ENCODE results near the gene VPS54. TPM values are rescaled to one million over a fixed set of nuclear protein-coding genes. Genes with fewer than 3 reads are reported as not detected.

Gene VPS54
- total and polyA plus RNA-seq, 9 of the 15 experiments (the other 6 are each of a cell fraction or from before 2014, with no cell fraction given), result 4.9 to 23.2 (median 13.2) TPM

DNA sequence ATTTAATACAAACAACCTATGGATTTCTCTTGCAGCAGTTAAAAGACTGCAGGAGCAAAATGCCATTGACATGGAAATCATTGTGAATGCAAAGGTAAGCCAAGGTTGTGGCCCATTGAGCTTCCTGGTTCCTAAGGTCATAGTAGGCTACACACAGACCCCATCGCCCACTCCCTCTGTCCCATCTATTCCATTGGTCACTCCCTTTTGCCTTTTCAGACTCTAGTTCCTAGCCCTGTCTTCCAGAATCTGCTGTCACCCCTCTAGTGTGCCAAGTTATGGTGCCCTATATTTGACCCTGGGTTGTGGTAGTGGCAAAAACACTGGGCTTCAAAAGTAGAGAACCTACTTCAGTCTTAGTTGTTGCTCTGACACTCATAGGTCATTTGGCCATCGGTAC lies 132.8 kb downstream of the VPS54 start:
- ATAC-seq (no peak), DNase-seq (ENCODE audit: extremely low read depth in 1 of 4, low spot score in 3 of 4) (no peak), FAIRE-seq (no peak)
- no peak overlapping the region for H3K4me2 ChIP-seq (ENCODE audit: insufficient read depth, low read length)
- ChIA-PET POLR2A (no interaction called here), CTCF (ENCODE audit: low intra/inter-chr PET ratio) (no interaction called here)
- no peaks in the 10 kb centered on the region for H3K9me1 ChIP-seq (ENCODE audit: control insufficient read depth, insufficient read depth, low read length)
- no peak overlapping the region for H3K4me3 ChIP-seq
- H3K4me1 ChIP-seq (replicated peaks in 1 of 2; ENCODE audit: control insufficient read depth in 2 of 2, insufficient read depth in 2 of 2, low read length in 2 of 2), result no peaks in the 10 kb centered on the region
- no peaks in the 10 kb centered on the region for H3K9me3 ChIP-seq (replicated peaks; ENCODE audit: control insufficient read depth, insufficient read depth, low read depth, low read length)
- intact Hi-C loops (cut with micrococcal nuclease) (no loop called here), in situ Hi-C loops (cut with MboI) (no loop called here)
- 100% methylated on average over 2 of the region's 2 CpGs for WGBS (ENCODE audit: insufficient coverage, low coverage, missing lambda C conversion rate)
- peaks cover 72% of the 10 kb centered on the region for H3K36me3 ChIP-seq (ENCODE audit: control insufficient read depth, insufficient read depth, low read length)
- no peak overlapping the region for H2AFZ ChIP-seq (ENCODE audit: low read depth, low read length)
- no peak overlapping the region for H3K9ac ChIP-seq (ENCODE audit: insufficient read depth in 1 of 2, low read depth in 2 of 2, low read length in 2 of 2)
- H3K27ac ChIP-seq (ENCODE audit: extremely low read depth, low read depth, low read length), result no peak overlapping the region
- no peaks in the 10 kb centered on the region for H3K79me2 ChIP-seq (ENCODE audit: control insufficient read depth, insufficient read depth, low read length)
- BruUV-seq (replicated peaks), result no TSS peak
- no peaks in the 10 kb centered on the region for H4K20me1 ChIP-seq (replicated peaks; ENCODE audit: control insufficient read depth, insufficient read depth, low read length)
- H3K27me3 ChIP-seq (ENCODE audit: control insufficient read depth in 2 of 2, insufficient read depth in 2 of 2, low read length in 2 of 2), result no peaks in the 10 kb centered on the region
- TF ChIP-seq, protein P1, sequence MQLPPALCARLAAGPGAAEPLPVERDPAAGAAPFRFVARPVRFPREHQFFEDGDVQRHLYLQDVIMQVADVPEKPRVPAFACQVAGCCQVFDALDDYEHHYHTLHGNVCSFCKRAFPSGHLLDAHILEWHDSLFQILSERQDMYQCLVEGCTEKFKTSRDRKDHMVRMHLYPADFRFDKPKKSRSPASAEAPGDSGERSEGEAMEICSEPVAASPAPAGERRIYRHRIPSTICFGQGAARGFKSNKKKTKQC (CRISPR knock-in tag; IDR thresholded peaks at IDR 0.05), result no peak
- no peak for TF ChIP-seq NFE2 (IDR thresholded peaks at IDR 0.05; ENCODE audit: low read depth)

DNA sequence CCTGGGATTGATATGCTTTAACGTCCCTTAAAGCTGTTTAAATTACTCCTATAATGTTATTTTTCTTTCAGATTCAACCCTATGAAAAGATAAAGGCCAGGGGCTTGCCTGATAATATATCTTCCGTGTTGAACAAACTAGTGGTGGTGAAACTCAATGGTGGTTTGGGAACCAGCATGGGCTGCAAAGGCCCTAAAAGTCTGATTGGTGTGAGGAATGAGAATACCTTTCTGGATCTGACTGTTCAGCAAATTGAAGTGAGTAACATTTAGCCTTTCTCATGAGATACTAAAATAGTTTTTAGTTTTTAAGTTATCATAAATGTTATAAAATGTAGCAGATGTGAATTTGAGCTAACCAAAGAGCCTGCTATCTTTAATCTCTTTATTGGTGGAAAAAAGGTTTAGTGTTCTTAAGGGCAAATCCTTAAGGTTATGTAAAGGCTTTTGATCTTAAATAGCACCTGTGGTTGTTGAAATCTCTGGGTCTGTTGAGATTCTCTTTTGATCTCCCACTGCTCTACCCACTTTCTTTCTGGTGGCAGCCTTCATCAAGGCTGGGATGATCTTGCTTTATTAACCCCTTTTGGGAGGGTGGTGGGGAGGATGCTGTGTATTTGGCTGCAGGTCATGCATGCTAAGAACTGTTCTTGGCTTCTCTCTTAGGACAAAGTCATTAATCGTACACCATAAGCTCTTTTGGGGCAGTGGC lies 136.7 kb downstream of the VPS54 start:
- Histone ChIP-seq H3K9me1 (ENCODE audit: control insufficient read depth, insufficient read depth, low read length) (no peaks in the 10 kb centered on the region), H2AFZ (ENCODE audit: low read depth, low read length) (no peak overlapping the region), H3K27me3 (ENCODE audit: control insufficient read depth in 2 of 2, insufficient read depth in 2 of 2, low read length in 2 of 2) (no peaks in the 10 kb centered on the region), H3K4me2 (ENCODE audit: insufficient read depth, low read length) (no peak overlapping the region), H3K4me3 (no peak overlapping the region), H4K20me1 (replicated peaks; ENCODE audit: control insufficient read depth, insufficient read depth, low read length) (no peaks in the 10 kb centered on the region), H3K79me2 (ENCODE audit: control insufficient read depth, insufficient read depth, low read length) (no peaks in the 10 kb centered on the region), H3K9me3 (replicated peaks; ENCODE audit: control insufficient read depth, insufficient read depth, low read depth, low read length) (no peaks in the 10 kb centered on the region), H3K9ac (ENCODE audit: insufficient read depth in 1 of 2, low read depth in 2 of 2, low read length in 2 of 2) (no peak overlapping the region), H3K4me1 (replicated peaks in 1 of 2; ENCODE audit: control insufficient read depth in 2 of 2, insufficient read depth in 2 of 2, low read length in 2 of 2) (no peaks in the 10 kb centered on the region), H3K27ac (ENCODE audit: extremely low read depth, low read depth, low read length) (no peak overlapping the region), H3K36me3 (ENCODE audit: control insufficient read depth, insufficient read depth, low read length) (peaks cover 41% of the 10 kb centered on the region; the same call in 2 of the 3 replicates)
- ChIA-PET CTCF (ENCODE audit: low intra/inter-chr PET ratio) (no interaction called here), POLR2A (interaction anchor here (0.9 kb wide), 1 partner anchor 9 kb away, joined by 3 read pairs; no protein-coding TSS in a partner anchor)
- no TSS peak for BruUV-seq (replicated peaks)
- in situ Hi-C loops (cut with MboI), result no loop called here
- ATAC-seq (no peak), FAIRE-seq (no peak), DNase-seq (ENCODE audit: extremely low read depth in 1 of 4, low spot score in 3 of 4) (no peak)
- intact Hi-C loops (cut with micrococcal nuclease), result no loop called here
- WGBS (ENCODE audit: insufficient coverage, low coverage, missing lambda C conversion rate), result 64% methylated on average over 3 of the region's 3 CpGs
- TF ChIP-seq CBFA2T3 (IDR thresholded peaks at IDR 0.05) (no peak), MTF1 (CRISPR knock-in tag; IDR thresholded peaks at IDR 0.05; ENCODE audit: borderline replicate concordance) (no peak), NFYB (IDR thresholded peaks at IDR 0.05; ENCODE audit: extremely low read depth, insufficient read length) (no peak), RHOXF2B (CRISPR knock-in tag; conservative IDR thresholded peaks at IDR 0.05) (no peak), SIX5 (IDR thresholded peaks at IDR 0.05; ENCODE audit: borderline replicate concordance in 1 of 2, insufficient read depth in 1 of 2, low read depth in 1 of 2, low read length in 2 of 2) (no peak), MAFG (tag; conservative IDR thresholded peaks at IDR 0.05) (no peak), RBM25 (IDR thresholded peaks at IDR 0.05; ENCODE audit: low read depth, low read length, severe bottlenecking) (no peak), NBN (IDR thresholded peaks at IDR 0.05; ENCODE audit: low read depth) (no peak), TCF7L2 (IDR thresholded peaks at IDR 0.05; ENCODE audit: low read depth, low read length) (no peak), STAG1 (CRISPR knock-in tag; IDR thresholded peaks at IDR 0.05; ENCODE audit: borderline replicate concordance) (no peak), PPARD (CRISPR knock-in tag; IDR thresholded peaks at IDR 0.05) (no peak)
- TF ChIP-seq, protein P2, sequence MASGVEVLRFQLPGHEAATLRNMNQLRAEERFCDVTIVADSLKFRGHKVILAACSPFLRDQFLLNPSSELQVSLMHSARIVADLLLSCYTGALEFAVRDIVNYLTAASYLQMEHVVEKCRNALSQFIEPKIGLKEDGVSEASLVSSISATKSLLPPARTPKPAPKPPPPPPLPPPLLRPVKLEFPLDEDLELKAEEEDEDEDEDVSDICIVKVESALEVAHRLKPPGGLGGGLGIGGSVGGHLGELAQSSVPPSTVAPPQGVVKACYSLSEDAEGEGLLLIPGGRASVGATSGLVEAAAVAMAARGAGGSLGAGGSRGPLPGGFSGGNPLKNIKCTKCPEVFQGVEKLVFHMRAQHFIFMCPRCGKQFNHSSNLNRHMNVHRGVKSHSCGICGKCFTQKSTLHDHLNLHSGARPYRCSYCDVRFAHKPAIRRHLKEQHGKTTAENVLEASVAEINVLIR (CRISPR knock-in tag; IDR thresholded peaks at IDR 0.05), result no peak

All from K562 (cell line).